Endothelial cell of umbilical vein (primary cell): ENCODE measurements around the gene TRPM3. TPM values are rescaled to one million over a fixed set of nuclear protein-coding genes. Genes with fewer than 3 reads are reported as not detected.

Experiments
- BruUV-seq: library from RNA; stranded (reverse); fragments of 400-500 nt; replicated peaks from 2 replicates; lab custom pipeline; 2021; lab: Mats Ljungman, UMichigan
- CTCF ChIA-PET: fragments of 300-600, 350-600 bp; sonication (Branson Sonifier 250); formaldehyde crosslinking; loops from one replicate; lab custom pipeline; 2021; ENCODE audit warnings: antibody characterized with exemption, inconsistent platforms; lab: Charles Lee
- POLR2A ChIA-PET: fragments of 300-600, 350-600 bp; sonication (Branson Sonifier 250); formaldehyde crosslinking; loops from one replicate; lab custom pipeline; 2021; ENCODE audit warnings: antibody characterized with exemption, inconsistent platforms; lab: Charles Lee
- DNase-seq: peaks from one replicate; pipeline ENCODE4 v3.0.0-alpha.2; 2011; ENCODE audit warnings: low read depth, low spot score
- FAIRE-seq: peaks from 2 replicates; lab custom pipeline; 2011; peaks lifted over from hg19 to GRCh38; lab: Jason Lieb, UNC
- H2AFZ ChIP-seq: 2 replicates; pipeline ENCODE4 v1.6.0; 2012; ENCODE audit warnings: low read depth, low read length, control low read depth, inconsistent platforms
- H3K27ac ChIP-seq: 2 replicates; pipeline ENCODE4 v1.5.1; 2011; ENCODE audit warnings: low read depth, mild to moderate bottlenecking, control low read depth, low read length, moderate library complexity; ENCODE audit not compliant: insufficient read depth
- H3K27me3 ChIP-seq, 2 experiments: 2 replicates each; pipeline versions ENCODE4 v1.6.0 to v1.6.1; 2011; ENCODE audit warnings: low read length in 2 of 2, mixed read lengths in 1 of 2; ENCODE audit not compliant: control insufficient read depth in 2 of 2, insufficient read depth in 2 of 2
- H3K36me3 ChIP-seq, 2 experiments: 2 replicates in 1 of 2; 3 replicates in 1 of 2; pipeline ENCODE4 v1.5.1; 2011; ENCODE audit warnings: low read length in 2 of 2, mild to moderate bottlenecking in 1 of 2, moderate library complexity in 1 of 2; ENCODE audit not compliant: control insufficient read depth in 2 of 2, insufficient read depth in 2 of 2; ENCODE audit errors: extremely low read depth in 1 of 2
- H3K4me1 ChIP-seq: 3 replicates; pipeline ENCODE4 v1.5.1; 2011; ENCODE audit warnings: mild to moderate bottlenecking, low read length; ENCODE audit not compliant: control insufficient read depth, insufficient read depth; ENCODE audit errors: extremely low read depth
- H3K4me2 ChIP-seq: 2 replicates; pipeline ENCODE4 v1.6.1; 2011; ENCODE audit warnings: low read length, control low read depth, mixed read lengths; ENCODE audit not compliant: insufficient read depth
- H3K4me3 ChIP-seq, 3 experiments: fragments of 200-600 bp in 1 of 3; sonication (generic), shearing (Covaris generic) in 1 of 3; replicated peaks in 1 of 3; 2 replicates each; pipeline ENCODE4 v1.5.1; 2011 to 2016; ENCODE audit warnings: control low read depth in 3 of 3, low read length in 3 of 3, mild to moderate bottlenecking in 2 of 3, inconsistent platforms in 1 of 3, low read depth in 1 of 3, moderate library complexity in 1 of 3; ENCODE audit not compliant: insufficient read depth in 1 of 3
- H3K79me2 ChIP-seq: 2 replicates; pipeline ENCODE4 v1.6.0; 2012; ENCODE audit warnings: low read length, inconsistent platforms; ENCODE audit not compliant: control insufficient read depth, insufficient read depth
- H3K9ac ChIP-seq: replicated peaks from 2 replicates; pipeline ENCODE3; 2011; ENCODE audit warnings: low read length, control low read depth; ENCODE audit not compliant: insufficient read depth; ENCODE audit errors: extremely low read depth
- H3K9me1 ChIP-seq: replicated peaks from 3 replicates; pipeline ENCODE4 v1.6.0; 2011; ENCODE audit warnings: mild to moderate bottlenecking, low read length; ENCODE audit not compliant: control insufficient read depth, insufficient read depth; ENCODE audit errors: extremely low read depth
- H3K9me3 ChIP-seq: replicated peaks from 2 replicates; pipeline ENCODE4 v1.5.1; 2012; ENCODE audit warnings: low read length, inconsistent platforms; ENCODE audit not compliant: control insufficient read depth, insufficient read depth
- H4K20me1 ChIP-seq: replicated peaks from 2 replicates; pipeline ENCODE3; 2011; ENCODE audit warnings: mild to moderate bottlenecking, low read length; ENCODE audit not compliant: control insufficient read depth, insufficient read depth; ENCODE audit errors: extremely low read depth
- CTCF ChIP-seq, 2 donors: IDR thresholded peaks; 1 replicate in 1 of 2; 2 replicates in 1 of 2; pipeline ENCODE4 v1.5.1; 2011; ENCODE audit warnings: low read length in 2 of 2, mild to moderate bottlenecking in 2 of 2, moderate library complexity in 2 of 2, control low read depth in 1 of 2, inconsistent platforms in 1 of 2, low read depth in 1 of 2; ENCODE audit not compliant: insufficient read depth in 1 of 2; ENCODE audit errors: extremely low read depth in 1 of 2
- EZH2 ChIP-seq: IDR thresholded peaks from 2 replicates; pipeline ENCODE4 v1.6.1; 2012; ENCODE audit warnings: borderline replicate concordance, low read depth, mild to moderate bottlenecking, moderate library complexity, low read length, inconsistent platforms; ENCODE audit not compliant: severe bottlenecking
- FOS ChIP-seq: IDR thresholded peaks from 2 replicates; pipeline ENCODE4 v1.6.1; 2011; ENCODE audit warnings: mild to moderate bottlenecking, low read length, moderate library complexity, borderline replicate concordance; ENCODE audit not compliant: insufficient read depth
- GATA2 ChIP-seq: IDR thresholded peaks from 2 replicates; pipeline ENCODE4 v1.7.0; 2011; ENCODE audit warnings: low read depth, mild to moderate bottlenecking, moderate library complexity, mixed read lengths, low read length; ENCODE audit not compliant: insufficient read length, insufficient read depth
- JUN ChIP-seq: IDR thresholded peaks from 2 replicates; pipeline ENCODE4 v1.6.1; 2011; ENCODE audit warnings: borderline replicate concordance, low read depth; ENCODE audit not compliant: insufficient read length, insufficient read depth
- MYC ChIP-seq: IDR thresholded peaks from one replicate; pipeline ENCODE4 v1.6.1; 2011; ENCODE audit warnings: mild to moderate bottlenecking, low read depth, low read length
- POLR2A ChIP-seq: IDR thresholded peaks from 2 replicates; pipeline ENCODE4 v1.6.1; 2012; ENCODE audit warnings: low read depth, mild to moderate bottlenecking, control low read depth, low read length
- POLR2AphosphoS5 ChIP-seq: IDR thresholded peaks from 2 replicates; pipeline ENCODE4 v1.6.1; 2012; ENCODE audit warnings: low read depth, mild to moderate bottlenecking, control low read depth, low read length, moderate library complexity; ENCODE audit not compliant: insufficient read depth
- dilution Hi-C: fragments of 300-500 bp; cut with MboI; formaldehyde crosslinking; loops from one replicate; pipeline ENCODE4 v1.15.0; 2019; ENCODE audit warnings: low sequenced_read_pairs; ENCODE audit not compliant: extremely low pct_ligation_motif_present
- intact Hi-C: fragments of 100-400 bp; cut with micrococcal nuclease; formaldehyde crosslinking; loops from one replicate; pipeline ENCODE4 v1.10.0; 2022
- polyA plus RNA-seq, 4 experiments: library from polyadenylated mRNA; depleted of rRNA in 3 of 4; stranded (reverse) in 3 of 4; unstranded in 1 of 4; fragments of >200 nt; gene quantifications; 2 replicates each; pipeline versions ENCODE4 v1.2.1 to v1.2.3, GENCODE V29; 2011 to 2012; ENCODE audit warnings: missing spikeins in 1 of 4
- total RNA-seq: library from RNA; stranded (reverse); gene quantifications from 2 replicates; pipeline ENCODE4 v1.2.3, GENCODE V29; 2021
- TF ChIP-seq, protein P1 (sequence below): IDR thresholded peaks from 2 replicates; pipeline ENCODE4 v1.6.1; 2011; ENCODE audit not compliant: insufficient read depth, insufficient read length

Gene TRPM3
- total and polyA plus RNA-seq, 2 donors (not counting 3 experiments of a cell fraction or from before 2014, with no cell fraction given), result 0.17 to 0.33 TPM

DNA sequence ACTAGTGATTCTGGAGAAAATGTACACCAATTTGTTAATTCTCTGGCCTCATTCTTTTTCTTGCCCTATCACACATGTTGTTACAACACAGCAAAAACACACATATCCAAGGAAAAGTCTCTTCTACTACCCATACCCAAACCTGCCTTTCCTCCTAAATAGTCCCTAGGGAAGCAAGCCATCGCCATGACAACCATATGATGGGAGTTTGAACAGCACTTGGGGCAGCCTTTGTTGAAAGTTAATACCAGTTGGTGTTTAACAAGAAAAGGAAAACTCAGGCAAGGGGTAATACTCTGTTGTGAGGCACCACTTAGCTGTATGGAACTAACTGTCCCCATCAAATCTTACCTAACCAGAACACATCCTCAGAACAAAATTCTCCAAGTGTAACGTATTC is 1.7 kb downstream of the TRPM3 start:
- no peak overlapping the region for H3K4me3 ChIP-seq
- FAIRE-seq (no peak), DNase-seq (no peak)
- dilution Hi-C loops, result no loop called here
- no TSS peak for BruUV-seq
- H3K4me2 ChIP-seq, result no peak overlapping the region
- CTCF ChIA-PET, result no interaction called here
- H3K27me3 ChIP-seq, result peaks cover 19 to 52% of the 10 kb centered on the region in 2 experiments
- H3K9ac ChIP-seq, result no peak overlapping the region
- H2AFZ ChIP-seq, result no peak overlapping the region
- no peaks in the 10 kb centered on the region for H3K9me3 ChIP-seq
- TF ChIP-seq GATA2 (no peak), POLR2A (no peak), POLR2AphosphoS5 (no peak)
- no peaks in the 10 kb centered on the region for H3K79me2 ChIP-seq
- intact Hi-C loops, result loop anchor here (5.0 to 10.0 kb wide), 2 partner anchors 48 to 185 kb away; no protein-coding TSS in a partner anchor
- H3K4me1 ChIP-seq, result no peaks in the 10 kb centered on the region
- POLR2A ChIA-PET, result no interaction called here
- H3K27ac ChIP-seq, result no peak overlapping the region
- H3K36me3 ChIP-seq, result no peaks in the 10 kb centered on the region
- H4K20me1 ChIP-seq, result no peaks in the 10 kb centered on the region
- H3K9me1 ChIP-seq, result no peaks in the 10 kb centered on the region

- H3K4me2 ChIP-seq, result no peak overlapping the region
- FAIRE-seq (no peak), DNase-seq (no peak)
- POLR2A ChIA-PET, result no interaction called here
- TF ChIP-seq FOS (no peak), EZH2 (no peak), POLR2AphosphoS5 (no peak), MYC (no peak), JUN (no peak), POLR2A (no peak), CTCF (IDR thresholded peaks at IDR 0.05; ENCODE audit: extremely low read depth in 1 of 2, insufficient read depth in 1 of 2, low read depth in 1 of 2, low read length in 2 of 2) (no peak), GATA2 (no peak)
- TF ChIP-seq, protein P1, sequence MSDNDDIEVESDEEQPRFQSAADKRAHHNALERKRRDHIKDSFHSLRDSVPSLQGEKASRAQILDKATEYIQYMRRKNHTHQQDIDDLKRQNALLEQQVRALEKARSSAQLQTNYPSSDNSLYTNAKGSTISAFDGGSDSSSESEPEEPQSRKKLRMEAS, result no peak
- no peak overlapping the region for H3K9ac ChIP-seq
- H3K9me3 ChIP-seq, result no peaks in the 10 kb centered on the region
- no TSS peak for BruUV-seq
- no peak overlapping the region for H3K27ac ChIP-seq
- no peaks in the 10 kb centered on the region for H3K9me1 ChIP-seq
- H2AFZ ChIP-seq, result no peak overlapping the region
- H3K36me3 ChIP-seq, result no peaks in the 10 kb centered on the region
- dilution Hi-C loops, result no loop called here
- intact Hi-C loops, result no loop called here
- H3K27me3 ChIP-seq, result peaks cover 16 to 43% of the 10 kb centered on the region in 2 experiments
- CTCF ChIA-PET, result no interaction called here
- no peaks in the 10 kb centered on the region for H3K79me2 ChIP-seq
- H3K4me1 ChIP-seq, result no peaks in the 10 kb centered on the region
- no peak overlapping the region for H3K4me3 ChIP-seq
- H4K20me1 ChIP-seq, result no peaks in the 10 kb centered on the region
Observed at GRCh38 chr9:71118324-71118723, 3.1 kb downstream of the TRPM3 start.
